Measurements from ENCODE around the gene TMEM266. TPM values are rescaled to one million over a fixed set of nuclear protein-coding genes. Genes with fewer than 3 reads are reported as not detected.

Gene TMEM266
- total and polyA plus RNA-seq, 2 experiments from 2014 or later = 0.42 to 5.0 TPM

- H3K4me1 ChIP-seq (ENCODE audit: insufficient read depth) = no peaks in the 10 kb centered on the region; the same call in 1 of the 2 replicates
- H4K20me1 ChIP-seq (replicated peaks; ENCODE audit: insufficient read depth) = no peaks in the 10 kb centered on the region
- no peaks in the 10 kb centered on the region for H3K9me2 ChIP-seq (ENCODE audit: insufficient read depth)
- H3K36me3 ChIP-seq (ENCODE audit: insufficient read depth) = no peaks in the 10 kb centered on the region
- peaks cover 18% of the 10 kb centered on the region for H3K27me3 ChIP-seq (ENCODE audit: insufficient read depth)
- H3K9me3 Mint-ChIP-seq = peaks cover 2% of the 10 kb centered on the region; the same call in 2 of the 3 replicates
- H3K4me3 Mint-ChIP-seq = no peak overlapping the region
- H3K27ac ChIP-seq (ENCODE audit: low read depth) = no peak overlapping the region
- no peak for ATAC-seq
- no peak overlapping the region for H3K4me3 ChIP-seq
- TF ChIP-seq EZH2phosphoT487 (IDR thresholded peaks at IDR 0.05; ENCODE audit: unreplicated experiment) (no peak), NANOG (IDR thresholded peaks at IDR 0.05; ENCODE audit: borderline replicate concordance) (no peak), ETS1 (IDR thresholded peaks at IDR 0.05) (no peak), EZH2 (IDR thresholded peaks at IDR 0.05; ENCODE audit: low read depth, unreplicated experiment) (no peak)
- H3K79me2 ChIP-seq (replicated peaks; ENCODE audit: insufficient read depth) = no peaks in the 10 kb centered on the region
- no peak overlapping the region for H3K4me2 ChIP-seq
- H2AFZ ChIP-seq = no peak overlapping the region
- peaks cover 18% of the 10 kb centered on the region for H3K27me3 Mint-ChIP-seq (ENCODE audit: insufficient read depth, low read depth, poor library complexity)
- no peak for DNase-seq (ENCODE audit: low spot score)
- H3K4me1 Mint-ChIP-seq = peaks cover 22% of the 10 kb centered on the region
- H3K36me3 Mint-ChIP-seq (ENCODE audit: low read depth) = no peaks in the 10 kb centered on the region
- no peak overlapping the region for H3K27ac Mint-ChIP-seq
- H3F3A ChIP-seq (replicated peaks; ENCODE audit: low read depth) = no peaks in the 10 kb centered on the region
Measured at GRCh38 chr15:76192715-76193114, 132.9 kb downstream of the TMEM266 start.

- Histone ChIP-seq H3K9me2 (ENCODE audit: insufficient read depth) (no peaks in the 10 kb centered on the region), H3F3A (replicated peaks; ENCODE audit: low read depth) (no peaks in the 10 kb centered on the region), H3K4me3 (no peak overlapping the region), H3K4me1 (ENCODE audit: insufficient read depth) (no peaks in the 10 kb centered on the region; the same call in 1 of the 2 replicates), H3K27me3 (ENCODE audit: insufficient read depth) (peaks cover 18% of the 10 kb centered on the region), H4K20me1 (replicated peaks; ENCODE audit: insufficient read depth) (no peaks in the 10 kb centered on the region), H2AFZ (no peak overlapping the region), H3K4me2 (no peak overlapping the region), H3K27ac (ENCODE audit: low read depth) (no peak overlapping the region), H3K36me3 (ENCODE audit: insufficient read depth) (no peaks in the 10 kb centered on the region), H3K79me2 (replicated peaks; ENCODE audit: insufficient read depth) (no peaks in the 10 kb centered on the region)
- H3K9me3 Mint-ChIP-seq = no peaks in the 10 kb centered on the region; the same call in 2 of the 3 replicates
- H3K27ac Mint-ChIP-seq = no peak overlapping the region
- ATAC-seq = no peak
- H3K4me3 Mint-ChIP-seq = no peak overlapping the region
- no peaks in the 10 kb centered on the region for H3K36me3 Mint-ChIP-seq (ENCODE audit: low read depth)
- peaks cover 22% of the 10 kb centered on the region for H3K4me1 Mint-ChIP-seq
- H3K27me3 Mint-ChIP-seq (ENCODE audit: insufficient read depth, low read depth, poor library complexity) = peaks cover 21% of the 10 kb centered on the region
- DNase-seq (ENCODE audit: low spot score) = no peak
- TF ChIP-seq JUNB (IDR thresholded peaks at IDR 0.05; ENCODE audit: unreplicated experiment) (no peak), STAT1 (IDR thresholded peaks at IDR 0.05; ENCODE audit: unreplicated experiment) (no peak), ETS1 (IDR thresholded peaks at IDR 0.05) (no peak), CTCF (conservative IDR thresholded peaks at IDR 0.05; ENCODE audit: low read depth in 2 of 2) (no peak), ZNF114 (CRISPR knock-in tag; IDR thresholded peaks at IDR 0.05) (no peak), ZNF331 (CRISPR knock-in tag; IDR thresholded peaks at IDR 0.05; ENCODE audit: low read depth) (no peak), REST (IDR thresholded peaks at IDR 0.05; ENCODE audit: unreplicated experiment) (no peak)
Measured at GRCh38 chr15:76193934-76194333, 134.1 kb downstream of the TMEM266 start.

Data from GM23338 (cell line).